Stimulated activated memory B cell treated with anti-CD40 and anti-IgM and Interleukin-4, amounts not matched to agents 10 μg/mL and 1 μg/mL and 100 μg/mL, for 72 hours (primary cell): Measurements from ENCODE around the gene OR8U1.
"Not testable (repeated sequence)": the region's sequence is repeated elsewhere in the genome, so short reads cannot be mapped to it uniquely, and the experiment has no call there.

ENCODE experiments used
- ATAC-seq: fragments of 150-1000 bp; cut with Tn5 transposase; 2 replicates; pipeline ENCODE4 v1.10.0; 2021
- H3K27ac Mint-ChIP-seq: one replicate; pipeline ENCODE4 v1.8.0; 2022; ENCODE audit warnings: mild to moderate bottlenecking, mixed read lengths
- H3K27me3 Mint-ChIP-seq: one replicate; pipeline ENCODE4 v1.8.0; 2022; ENCODE audit warnings: mixed read lengths
- H3K36me3 Mint-ChIP-seq: one replicate; pipeline ENCODE4 v1.8.0; 2022; ENCODE audit warnings: mixed read lengths
- H3K4me1 Mint-ChIP-seq: one replicate; pipeline ENCODE4 v1.8.0; 2022; ENCODE audit warnings: mixed read lengths
- H3K4me3 Mint-ChIP-seq: one replicate; pipeline ENCODE4 v1.8.0; 2022; ENCODE audit warnings: mild to moderate bottlenecking, moderate library complexity, mixed read lengths
- H3K9me3 Mint-ChIP-seq: one replicate; pipeline ENCODE4 v1.8.0; 2022; ENCODE audit warnings: mixed read lengths

OR8U1 gene

DNA sequence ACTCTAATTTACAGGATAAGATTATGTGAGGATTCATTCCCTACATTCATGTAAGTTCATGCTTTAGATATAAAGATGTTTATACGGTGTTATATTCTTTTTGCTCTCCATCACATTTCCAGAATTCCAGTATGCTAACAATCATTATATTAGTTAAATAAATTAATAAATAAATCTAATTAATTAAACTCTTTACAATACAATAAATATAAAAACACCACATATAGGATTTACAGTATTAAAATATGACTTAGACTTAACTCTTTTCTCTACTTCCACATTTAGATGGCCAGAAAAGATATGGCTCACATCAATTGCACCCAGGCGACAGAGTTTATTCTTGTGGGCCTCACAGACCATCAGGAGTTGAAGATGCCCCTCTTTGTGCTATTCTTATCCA, at the start of gene OR8U1:
OR8U1 (plus strand) TSS at position 301 of the 400 bp plus-strand sequence; CDS start at position 301, 0 bp downstream.
- Mint-ChIP-seq H3K36me3 (no peaks in the 10 kb centered on the region), H3K4me1 (no peaks in the 10 kb centered on the region), H3K4me3 (no peak within 1 kb of the TSS), H3K9me3 (peaks cover 8% of the 10 kb centered on the region), H3K27me3 (no peaks in the 10 kb centered on the region), H3K27ac (no peak within 1 kb of the TSS)
- no peak for ATAC-seq

DNA sequence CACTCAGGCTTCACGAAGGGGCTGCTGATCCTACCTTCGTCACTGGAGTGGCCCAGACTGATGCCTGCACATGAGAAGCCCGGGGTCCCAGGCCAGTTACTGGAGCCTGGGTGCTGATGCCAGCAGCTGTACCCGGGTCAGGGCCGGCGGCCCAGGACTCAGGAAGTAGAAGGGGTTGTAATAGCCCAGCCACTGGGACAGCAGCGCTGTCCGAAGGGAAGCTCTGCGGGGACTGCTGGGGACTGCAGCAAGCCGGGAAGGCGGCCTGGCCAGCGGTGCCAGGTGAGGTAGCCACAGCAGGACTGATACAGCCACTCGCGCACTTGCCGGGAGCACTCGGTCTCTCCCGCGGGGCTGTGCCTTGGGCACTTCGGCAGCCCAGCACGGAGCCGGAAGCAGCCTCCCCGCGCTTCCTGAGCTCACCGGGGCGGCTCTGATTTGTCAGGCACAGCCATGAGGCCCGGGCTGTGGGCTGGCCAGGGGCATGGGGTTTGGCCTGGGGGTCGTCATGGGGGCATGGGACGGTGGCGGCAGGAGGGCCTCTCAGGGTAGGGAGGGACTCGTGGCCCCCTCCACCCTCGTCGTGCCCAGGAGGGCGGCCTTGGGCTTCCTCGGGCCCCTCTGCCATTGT, 43.4 kb upstream of the OR8U1 start:
- Mint-ChIP-seq H3K27ac (no peak overlapping the region), H3K27me3 (no peaks in the 10 kb centered on the region), H3K36me3 (no peaks in the 10 kb centered on the region), H3K4me1 (no peaks in the 10 kb centered on the region), H3K4me3 (no peak overlapping the region), H3K9me3 (peaks cover 3% of the 10 kb centered on the region)
- ATAC-seq: peak; percentile 43

DNA sequence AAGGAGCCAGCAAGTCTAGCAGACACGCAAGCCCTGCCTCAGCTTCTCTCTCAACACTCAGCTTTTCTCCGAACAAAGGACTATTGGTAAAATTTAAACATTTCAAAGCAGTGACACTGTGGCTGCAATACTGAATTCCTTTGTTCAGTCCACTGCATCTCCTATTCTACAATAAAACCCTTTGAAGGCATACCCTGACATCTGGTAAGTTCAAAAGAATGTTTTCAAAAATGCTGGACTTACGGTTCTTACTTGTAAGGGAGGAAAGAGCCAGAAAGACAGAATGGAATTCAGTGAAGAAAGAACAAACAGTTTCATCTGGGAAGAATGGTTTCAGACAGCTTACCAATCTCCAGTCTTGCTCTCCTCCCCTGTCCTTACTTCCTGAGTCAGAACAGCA, 42.3 kb upstream of the OR8U1 start:
- H3K9me3 Mint-ChIP-seq: no peaks in the 10 kb centered on the region
- no peaks in the 10 kb centered on the region for H3K27me3 Mint-ChIP-seq
- ATAC-seq: no peak
- H3K36me3 Mint-ChIP-seq: no peaks in the 10 kb centered on the region
- no peak overlapping the region for H3K27ac Mint-ChIP-seq
- no peak overlapping the region for H3K4me3 Mint-ChIP-seq
- no peaks in the 10 kb centered on the region for H3K4me1 Mint-ChIP-seq

GRCh38 chr11:56340289-56340688, 35.1 kb upstream of the OR8U1 start:
- H3K4me1 Mint-ChIP-seq: no peaks in the 10 kb centered on the region
- no peak overlapping the region for H3K4me3 Mint-ChIP-seq

DNA sequence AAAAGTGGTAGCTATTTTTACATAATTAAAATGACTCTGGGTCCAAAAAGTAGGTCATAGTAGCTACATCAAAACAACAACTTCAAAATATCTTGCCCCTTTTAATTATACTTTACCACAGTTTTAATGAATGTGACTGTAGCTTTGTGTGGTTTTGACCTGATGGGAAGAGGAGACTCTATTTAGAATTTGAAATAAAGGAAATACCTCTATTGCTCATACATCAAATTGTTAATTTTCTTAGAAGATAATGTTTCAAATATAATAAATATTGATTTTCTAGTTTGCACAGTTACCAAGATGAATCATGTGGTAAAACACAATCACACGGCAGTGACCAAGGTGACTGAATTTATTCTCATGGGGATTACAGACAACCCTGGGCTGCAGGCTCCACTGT, 29.7 kb upstream of the OR8U1 start, which contains the start of gene OR8K1:
OR8K1 (plus strand) TSS at position 301 of the 400 bp plus-strand sequence; CDS start at position 301, 0 bp downstream.
- Mint-ChIP-seq H3K4me3 (no peak within 1 kb of the TSS), H3K27ac (no peak within 1 kb of the TSS), H3K27me3 (no peaks in the 10 kb centered on the region), H3K36me3 (no peaks in the 10 kb centered on the region), H3K9me3 (peaks cover 6% of the 10 kb centered on the region), H3K4me1 (no peaks in the 10 kb centered on the region)
- ATAC-seq: no peak

More at GRCh38 chr11:56340289-56340688, 35.1 kb upstream of the OR8U1 start:
- Mint-ChIP-seq H3K36me3 (no peaks in the 10 kb centered on the region), H3K27me3 (no peaks in the 10 kb centered on the region), H3K27ac (no peak overlapping the region), H3K9me3 (peaks cover 6% of the 10 kb centered on the region)
- ATAC-seq: no peak

GRCh38 chr11:56353991-56354390, 21.4 kb upstream of the OR8U1 start, which contains the start of gene OR8J1:
TSS of gene OR8J1 (plus strand) at chr11:56354291. CDS start at chr11:56360247, 5,956 bp downstream.
- no peak for ATAC-seq
- H3K27ac Mint-ChIP-seq: no peak within 1 kb of the TSS
- peaks cover 3% of the 10 kb centered on the region for H3K9me3 Mint-ChIP-seq
- no peak within 1 kb of the TSS for H3K4me3 Mint-ChIP-seq
- no peaks in the 10 kb centered on the region for H3K4me1 Mint-ChIP-seq
- H3K27me3 Mint-ChIP-seq: no peaks in the 10 kb centered on the region
- H3K36me3 Mint-ChIP-seq: no peaks in the 10 kb centered on the region

DNA sequence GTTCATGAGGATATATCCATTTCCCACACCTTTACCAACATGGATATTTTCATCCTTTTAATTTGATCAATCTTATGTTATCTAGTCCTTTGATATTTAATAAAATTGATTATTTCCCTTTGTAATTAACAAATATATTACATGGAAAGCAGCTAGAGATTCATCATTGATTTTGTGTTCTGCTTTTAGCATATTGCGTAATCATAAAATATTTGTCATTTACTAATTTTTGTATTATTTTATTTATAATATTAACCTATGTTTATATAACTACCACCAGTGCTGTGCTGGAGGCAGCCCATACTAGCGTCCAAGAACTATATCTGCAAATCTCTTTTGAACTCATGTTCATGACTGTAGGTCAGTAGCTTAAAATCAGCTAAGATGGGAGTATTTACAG, 4.7 kb downstream of the OR8U1 start:
- no peak overlapping the region for H3K4me3 Mint-ChIP-seq
- H3K27ac Mint-ChIP-seq: no peak overlapping the region
- no peaks in the 10 kb centered on the region for H3K27me3 Mint-ChIP-seq
- peaks cover 6% of the 10 kb centered on the region for H3K9me3 Mint-ChIP-seq
- ATAC-seq: no peak
- H3K4me1 Mint-ChIP-seq: no peaks in the 10 kb centered on the region
- no peaks in the 10 kb centered on the region for H3K36me3 Mint-ChIP-seq

- no peaks in the 10 kb centered on the region for H3K4me1 Mint-ChIP-seq
- H3K9me3 Mint-ChIP-seq: peaks cover 2% of the 10 kb centered on the region
- no peaks in the 10 kb centered on the region for H3K36me3 Mint-ChIP-seq
- no peak for ATAC-seq
- no peak overlapping the region for H3K27ac Mint-ChIP-seq
- no peak overlapping the region for H3K4me3 Mint-ChIP-seq
- no peaks in the 10 kb centered on the region for H3K27me3 Mint-ChIP-seq
Observed at GRCh38 chr11:56394381-56394780, 19.0 kb downstream of the OR8U1 start.

- Mint-ChIP-seq H3K4me3 (no peak overlapping the region), H3K36me3 (no peaks in the 10 kb centered on the region), H3K9me3 (peaks cover 2% of the 10 kb centered on the region), H3K4me1 (no peaks in the 10 kb centered on the region), H3K27ac (no peak overlapping the region), H3K27me3 (no peaks in the 10 kb centered on the region)
- ATAC-seq: no peak
Observed at GRCh38 chr11:56396047-56396446, 20.6 kb downstream of the OR8U1 start.

GRCh38 chr11:56401858-56402461, 26.5 kb downstream of the OR8U1 start:
- ATAC-seq, H3K27ac Mint-ChIP-seq, H3K4me3 Mint-ChIP-seq, H3K36me3 Mint-ChIP-seq, H3K4me1 Mint-ChIP-seq, H3K9me3 Mint-ChIP-seq, H3K27me3 Mint-ChIP-seq: not testable (repeated sequence)

- H3K36me3 Mint-ChIP-seq: no peaks in the 10 kb centered on the region
- H3K4me3 Mint-ChIP-seq: no peak overlapping the region
- no peaks in the 10 kb centered on the region for H3K27me3 Mint-ChIP-seq
- peaks cover 20% of the 10 kb centered on the region for H3K9me3 Mint-ChIP-seq
- no peak overlapping the region for H3K27ac Mint-ChIP-seq
- H3K4me1 Mint-ChIP-seq: no peaks in the 10 kb centered on the region
- ATAC-seq: no peak
Observed at GRCh38 chr11:56404393-56404792, 29.0 kb downstream of the OR8U1 start.

DNA sequence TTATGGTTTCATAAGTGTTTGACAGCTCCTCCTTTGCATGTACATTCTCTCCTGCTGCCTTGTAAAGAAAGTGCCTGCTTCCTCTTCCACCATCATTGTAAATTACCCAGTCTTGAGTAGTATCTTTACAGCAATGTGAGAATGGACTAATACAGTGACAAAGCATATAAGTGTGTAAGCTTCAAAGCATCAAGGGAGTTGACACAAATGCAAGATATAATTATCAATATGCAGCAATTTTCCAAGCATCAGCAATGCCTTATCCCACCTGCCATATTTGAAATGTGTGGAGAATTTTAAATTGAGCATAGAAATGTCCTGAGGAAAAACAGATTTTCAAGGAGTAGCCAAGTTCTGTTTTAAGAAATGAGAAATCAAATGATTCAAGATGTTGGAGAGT, 35.4 kb downstream of the OR8U1 start:
- no peaks in the 10 kb centered on the region for H3K27me3 Mint-ChIP-seq
- H3K4me3 Mint-ChIP-seq: no peak overlapping the region
- no peaks in the 10 kb centered on the region for H3K36me3 Mint-ChIP-seq
- peaks cover 26% of the 10 kb centered on the region for H3K9me3 Mint-ChIP-seq
- no peaks in the 10 kb centered on the region for H3K4me1 Mint-ChIP-seq
- H3K27ac Mint-ChIP-seq: no peak overlapping the region
- no peak for ATAC-seq

GRCh38 chr11:56412396-56412795, 37.0 kb downstream of the OR8U1 start, which contains the start of gene OR5AL1:
TSS of gene OR5AL1 (plus strand) at chr11:56412696.
- no peaks in the 10 kb centered on the region for H3K4me1 Mint-ChIP-seq
- H3K27me3 Mint-ChIP-seq: no peaks in the 10 kb centered on the region
- no peak within 1 kb of the TSS for H3K4me3 Mint-ChIP-seq
- H3K36me3 Mint-ChIP-seq: no peaks in the 10 kb centered on the region
- H3K27ac Mint-ChIP-seq: no peak within 1 kb of the TSS
- no peak for ATAC-seq
- H3K9me3 Mint-ChIP-seq: peaks cover 18% of the 10 kb centered on the region
